Right lobe of liver (tissue), 6 donors: ENCODE data around the gene RRM1. TPM values are rescaled to one million over a fixed set of nuclear protein-coding genes. Genes with fewer than 3 reads are reported as not detected.
"Not testable (repeated sequence)": the region's sequence is repeated elsewhere in the genome, so short reads cannot be mapped to it uniquely, and the experiment has no call there.

ENCODE experiments used
- ATAC-seq, 4 donors: fragments of 200-7000 bp; cut with Tn5 transposase; one replicate each; pipeline ENCODE4 v1.9.1; 2020; ENCODE audit warnings: mild to moderate bottlenecking in 4 of 4, moderate library complexity in 4 of 4
- DNase-seq, 3 donors: peaks; one replicate each; pipeline ENCODE4 v3.0.0-alpha.2; 2020
- H3K27ac ChIP-seq, 3 donors: fragments of 200-600 bp; one replicate each; pipeline ENCODE4 v1.8.0; 2022
- H3K27me3 ChIP-seq, 2 donors: fragments of 200-600 bp; one replicate each; pipeline ENCODE4 v1.8.0; 2022
- H3K36me3 ChIP-seq, 4 donors: fragments of 200-600 bp; sonication (generic) in 1 of 4; one replicate each; pipeline versions ENCODE4 v1.5.1 to v1.8.0; 2017 to 2022; ENCODE audit warnings: control low read depth in 1 of 4
- H3K4me1 ChIP-seq, 4 donors: fragments of 200-600 bp; sonication (generic) in 1 of 4; one replicate each; pipeline versions ENCODE4 v1.5.1 to v1.8.0; 2017 to 2022; ENCODE audit warnings: control low read depth in 1 of 4
- H3K4me3 ChIP-seq, 3 donors: fragments of 200-600 bp; one replicate each; pipeline ENCODE4 v1.8.0; 2022
- H3K9me3 ChIP-seq, 4 donors: fragments of 200-600 bp; sonication (generic) in 1 of 4; one replicate each; pipeline versions ENCODE4 v1.5.1 to v1.8.0; 2017 to 2022; ENCODE audit warnings: control low read depth in 1 of 4
- POLR2A ChIP-seq: fragments of 450-650 bp; IDR thresholded peaks from one replicate; pipeline ENCODE4 v1.6.1; 2017; ENCODE audit warnings: antibody characterized with exemption, mild to moderate bottlenecking
- WGBS: methylation state at CpG from one replicate; pipeline ENCODE4 v1.1.6; 2018; ENCODE audit warnings: low coverage, low lambda C conversion rate; ENCODE audit not compliant: insufficient coverage; ENCODE audit errors: missing lambda C conversion rate; 5-methylcytosine and 5-hydroxymethylcytosine counted together
- intact Hi-C, 2 donors: fragments of 100-400 bp; cut with DNase I; formaldehyde crosslinking; loops; one replicate each; pipeline versions ENCODE4 v1.11.2 to v1.14.1; 2022
- total RNA-seq, 6 experiments: library from RNA; depleted of rRNA in 2 of 6; stranded (reverse); fragments of >200 nt in 2 of 6; fragmentation: NEBNext Ultra II Directional in 3 of 6; extraction: Animal tissue kit (Norgen Biotek cat#: 25700) in 3 of 6; gene quantifications; one replicate each; pipeline versions ENCODE4 v1.1.0 to v1.2.4, GENCODE V29; 2016 to 2023
- TF ChIP-seq, protein P1 (sequence below), 4 donors: fragments of 200-600 bp in 3 of 4; fragments of 450-650 bp in 1 of 4; IDR thresholded peaks; one replicate each; pipeline versions ENCODE4 v1.5.1 to v1.8.0; 2016 to 2022; ENCODE audit warnings: antibody characterized with exemption in 4 of 4, mild to moderate bottlenecking in 2 of 4
- donor health status: DM: no; HTN: yes; CAD: no.
- donor health status: DM: no; HTN: no; CAD: no.
- donor health status: DM: no; HTN: no; CAD: no.
- donor health status: DM: no; HTN: yes; CAD: no.
- donor health status: DM: no; HTN: yes; CAD: no.

RRM1 gene
- total RNA-seq, 6 experiments from 2014 or later: 14.0 to 24.3 (median 16.7) TPM

GRCh38 chr11:4146070-4146771, 51.6 kb downstream of the RRM1 start:
- no peaks in the 10 kb centered on the region for H3K27me3 ChIP-seq
- 70% methylated on average over 5 of the region's 7 CpGs for WGBS
- intact Hi-C loops: no loop called here
- DNase-seq: no peak
- H3K9me3 ChIP-seq: no peaks in the 10 kb centered on the region
- no peaks in the 10 kb centered on the region for H3K4me1 ChIP-seq
- no peak overlapping the region for H3K4me3 ChIP-seq
- no peaks in the 10 kb centered on the region for H3K36me3 ChIP-seq
- TF ChIP-seq POLR2A: no peak
- TF ChIP-seq, protein P1, sequence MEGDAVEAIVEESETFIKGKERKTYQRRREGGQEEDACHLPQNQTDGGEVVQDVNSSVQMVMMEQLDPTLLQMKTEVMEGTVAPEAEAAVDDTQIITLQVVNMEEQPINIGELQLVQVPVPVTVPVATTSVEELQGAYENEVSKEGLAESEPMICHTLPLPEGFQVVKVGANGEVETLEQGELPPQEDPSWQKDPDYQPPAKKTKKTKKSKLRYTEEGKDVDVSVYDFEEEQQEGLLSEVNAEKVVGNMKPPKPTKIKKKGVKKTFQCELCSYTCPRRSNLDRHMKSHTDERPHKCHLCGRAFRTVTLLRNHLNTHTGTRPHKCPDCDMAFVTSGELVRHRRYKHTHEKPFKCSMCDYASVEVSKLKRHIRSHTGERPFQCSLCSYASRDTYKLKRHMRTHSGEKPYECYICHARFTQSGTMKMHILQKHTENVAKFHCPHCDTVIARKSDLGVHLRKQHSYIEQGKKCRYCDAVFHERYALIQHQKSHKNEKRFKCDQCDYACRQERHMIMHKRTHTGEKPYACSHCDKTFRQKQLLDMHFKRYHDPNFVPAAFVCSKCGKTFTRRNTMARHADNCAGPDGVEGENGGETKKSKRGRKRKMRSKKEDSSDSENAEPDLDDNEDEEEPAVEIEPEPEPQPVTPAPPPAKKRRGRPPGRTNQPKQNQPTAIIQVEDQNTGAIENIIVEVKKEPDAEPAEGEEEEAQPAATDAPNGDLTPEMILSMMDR (IDR thresholded peaks at IDR 0.05): no peak
- no peak for ATAC-seq
- no peak overlapping the region for H3K27ac ChIP-seq

DNA sequence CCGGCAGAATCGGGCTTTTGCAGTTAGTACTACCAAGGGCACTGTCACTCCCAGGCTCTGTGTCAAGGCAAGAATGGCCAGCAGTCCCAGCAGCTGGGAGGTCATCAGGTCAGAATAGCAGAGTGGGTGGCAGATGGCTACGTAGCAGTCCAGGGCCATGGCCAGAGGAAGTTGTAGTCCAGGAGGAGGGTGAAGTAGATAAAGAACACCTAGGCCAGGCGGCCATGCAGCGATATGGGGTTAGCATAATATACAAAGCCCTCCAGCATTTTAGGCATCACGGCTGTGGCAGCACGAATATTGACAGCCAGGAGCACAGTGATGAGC, 52.1 kb downstream of the RRM1 start:
- Histone ChIP-seq H3K4me1 (no peaks in the 10 kb centered on the region), H3K9me3 (no peaks in the 10 kb centered on the region), H3K36me3 (no peaks in the 10 kb centered on the region), H3K27me3 (no peaks in the 10 kb centered on the region), H3K4me3 (no peak overlapping the region), H3K27ac (no peak overlapping the region)
- WGBS: 94% methylated on average over 3 of the region's 7 CpGs
- no peak for ATAC-seq
- DNase-seq: no peak
- intact Hi-C loops: no loop called here
- TF ChIP-seq, protein P1 (IDR thresholded peaks at IDR 0.05): no peak

DNA sequence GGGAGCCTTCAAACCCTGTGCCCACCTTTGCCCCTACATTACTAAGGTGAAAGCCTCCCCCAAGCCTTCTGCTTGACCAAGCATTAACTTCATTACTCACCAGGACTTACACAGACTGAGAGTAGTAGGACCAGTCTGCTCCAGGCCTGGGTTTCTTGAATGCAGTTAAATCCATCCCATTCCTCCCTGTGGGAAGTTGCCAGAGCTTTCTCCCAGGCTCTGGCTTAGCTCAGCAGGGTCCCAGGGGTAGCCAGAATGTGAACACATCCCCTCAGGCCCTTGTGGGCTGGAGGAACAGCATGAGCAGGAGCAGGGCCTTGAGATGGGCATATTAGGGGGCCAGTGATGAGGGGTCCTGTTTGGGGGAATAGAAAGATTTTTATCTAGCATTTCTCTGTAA, 59.9 kb downstream of the RRM1 start:
- Histone ChIP-seq H3K4me1 (no peaks in the 10 kb centered on the region), H3K9me3 (no peaks in the 10 kb centered on the region), H3K36me3 (no peaks in the 10 kb centered on the region), H3K27ac (no peak overlapping the region), H3K27me3 (no peaks in the 10 kb centered on the region), H3K4me3 (no peak overlapping the region)
- TF ChIP-seq, protein P1 (IDR thresholded peaks at IDR 0.05): no peak
- no peak for TF ChIP-seq POLR2A
- ATAC-seq (no peak), DNase-seq (no peak)
- intact Hi-C loops: no loop called here

DNA sequence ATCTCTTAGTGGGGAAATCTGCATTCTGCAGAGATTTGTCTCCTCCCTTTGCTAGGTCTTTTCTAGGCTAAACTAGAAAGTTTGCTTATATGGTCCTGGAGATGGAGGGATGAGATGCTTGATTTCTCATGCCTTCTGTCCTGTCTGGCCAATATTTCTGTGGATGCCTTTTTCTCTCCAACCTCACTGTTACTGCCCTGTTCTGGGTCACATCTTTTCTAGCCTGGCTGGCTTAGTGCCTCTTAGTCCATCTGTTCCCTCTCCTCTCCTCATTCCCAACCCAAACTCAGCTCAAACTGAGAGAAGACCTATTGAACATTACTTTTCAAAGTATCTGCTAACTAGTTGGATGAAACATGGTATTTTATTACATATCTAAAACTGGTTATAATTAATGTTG, 62.0 kb downstream of the RRM1 start:
- Histone ChIP-seq H3K4me1 (no peaks in the 10 kb centered on the region), H3K9me3 (no peaks in the 10 kb centered on the region), H3K36me3 (no peaks in the 10 kb centered on the region), H3K4me3 (no peak overlapping the region), H3K27me3 (no peaks in the 10 kb centered on the region), H3K27ac (no peak overlapping the region)
- ATAC-seq (no peak), DNase-seq (no peak)
- TF ChIP-seq POLR2A: no peak
- TF ChIP-seq, protein P1 (IDR thresholded peaks at IDR 0.05): no peak
- intact Hi-C loops: no loop called here

DNA sequence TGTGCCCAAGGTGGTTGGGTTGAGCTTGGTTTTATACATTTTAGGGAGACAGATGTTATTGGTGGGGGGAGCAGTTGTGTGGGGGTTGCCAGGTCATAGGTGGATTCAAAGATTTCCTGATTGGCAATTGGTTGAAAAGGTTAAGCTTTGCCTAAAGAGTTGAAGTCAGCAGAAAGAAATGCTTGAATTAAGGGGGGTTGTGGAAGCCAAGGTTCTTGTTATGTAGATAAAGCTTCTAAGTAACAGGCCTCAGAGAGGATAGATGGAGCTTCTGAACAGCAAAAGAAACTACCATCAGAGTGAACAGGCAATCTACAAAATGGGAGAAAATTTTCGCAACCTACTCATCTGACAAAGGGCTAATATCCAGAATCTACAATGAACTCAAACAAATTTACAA, 64.2 kb downstream of the RRM1 start:
- H3K27me3 ChIP-seq, H3K36me3 ChIP-seq, H3K9me3 ChIP-seq, H3K4me1 ChIP-seq, DNase-seq, intact Hi-C loops, H3K27ac ChIP-seq, ATAC-seq, H3K4me3 ChIP-seq: not testable (repeated sequence)
- WGBS: no CpG with 5 or more reads among the region's 1 CpG
